GM21515 (cell line): Measurements from ENCODE around the gene KSR2.
A peak's percentile ranks its signal among the peaks of the same experiment; 100 is the strongest.

Source experiments
- ATAC-seq: cut with Tn5 transposase; IDR thresholded peaks from one replicate; pipeline ENCODE4 v1.9.1; 2021; ENCODE audit not compliant: unreplicated experiment

Gene KSR2

DNA sequence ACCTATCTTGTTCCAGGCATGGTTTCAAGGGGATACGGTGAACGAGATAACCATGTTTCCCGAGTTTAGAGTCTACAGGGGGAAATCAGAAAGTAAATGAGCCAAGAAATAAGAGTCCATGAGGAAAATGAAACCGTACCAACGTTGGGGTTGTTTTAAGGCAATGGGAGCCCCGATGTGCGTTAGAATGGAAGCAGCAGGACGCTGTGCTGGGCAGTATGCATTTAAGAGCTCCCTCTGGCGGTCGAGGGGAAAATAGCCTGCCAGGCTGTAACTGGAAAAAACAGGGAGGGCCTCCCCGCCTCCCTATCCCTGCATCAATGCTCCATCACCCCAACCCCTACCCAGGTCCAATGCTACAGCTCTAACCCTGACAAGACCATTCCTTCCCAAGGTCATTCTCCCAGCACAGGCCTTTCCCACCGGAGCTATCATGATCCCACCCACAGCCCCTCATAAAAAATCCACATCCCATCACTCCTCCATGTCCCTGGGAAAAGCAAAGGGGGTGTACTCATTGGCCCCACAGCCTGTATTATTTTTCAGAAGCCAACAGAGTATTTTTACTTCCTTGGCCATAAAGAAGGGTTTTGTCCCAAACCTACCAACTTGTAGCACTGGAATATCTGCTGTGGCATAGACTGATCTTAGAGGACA is 381.0 kb downstream of the KSR2 start:
- no peak for ATAC-seq

DNA sequence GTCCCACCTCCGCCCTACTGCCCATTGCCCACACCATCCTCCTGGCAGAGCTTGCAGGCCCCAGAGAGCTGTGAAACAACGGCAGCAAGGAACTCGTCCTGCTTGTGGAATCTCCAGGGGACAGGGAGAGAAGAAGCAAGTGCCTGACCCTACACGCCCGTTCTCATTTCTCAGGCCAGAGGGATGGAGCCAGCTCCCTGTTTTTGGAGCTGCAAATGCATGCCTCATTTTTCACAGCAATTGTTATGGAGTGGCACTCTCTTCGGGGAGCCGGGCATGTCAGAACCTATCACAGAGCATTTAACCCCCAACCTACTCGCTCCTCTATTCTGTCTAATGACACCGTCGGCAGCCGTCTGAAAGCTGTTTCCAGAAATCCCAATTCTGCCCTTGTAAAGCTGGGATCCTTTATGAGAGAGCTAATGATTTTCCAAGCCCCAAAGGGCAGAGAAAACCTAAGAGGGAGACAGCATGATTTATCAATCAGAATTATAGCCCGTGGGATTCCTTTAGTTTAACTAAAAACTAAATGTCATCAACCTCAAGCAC is 385.0 kb downstream of the KSR2 start:
- ATAC-seq = no peak

DNA sequence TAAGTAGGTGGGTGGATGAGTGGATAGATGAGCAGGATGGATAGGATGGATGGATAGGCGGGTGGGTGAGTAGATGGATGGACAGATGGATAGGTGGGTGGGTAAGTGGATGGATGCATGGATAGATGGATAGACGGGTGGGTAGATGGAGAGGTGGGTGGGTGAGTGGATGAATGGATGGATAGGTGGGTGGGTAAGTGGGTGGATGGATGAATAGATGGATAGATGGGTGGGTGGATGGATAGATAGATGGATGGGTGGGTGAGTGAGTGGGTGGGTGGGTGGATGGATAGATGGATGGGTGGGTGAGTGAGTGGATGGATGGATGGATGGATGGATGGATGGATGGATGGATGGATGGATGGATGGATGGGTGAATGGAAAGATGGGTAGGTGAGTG is 385.7 kb downstream of the KSR2 start:
- ATAC-seq = no peak

DNA sequence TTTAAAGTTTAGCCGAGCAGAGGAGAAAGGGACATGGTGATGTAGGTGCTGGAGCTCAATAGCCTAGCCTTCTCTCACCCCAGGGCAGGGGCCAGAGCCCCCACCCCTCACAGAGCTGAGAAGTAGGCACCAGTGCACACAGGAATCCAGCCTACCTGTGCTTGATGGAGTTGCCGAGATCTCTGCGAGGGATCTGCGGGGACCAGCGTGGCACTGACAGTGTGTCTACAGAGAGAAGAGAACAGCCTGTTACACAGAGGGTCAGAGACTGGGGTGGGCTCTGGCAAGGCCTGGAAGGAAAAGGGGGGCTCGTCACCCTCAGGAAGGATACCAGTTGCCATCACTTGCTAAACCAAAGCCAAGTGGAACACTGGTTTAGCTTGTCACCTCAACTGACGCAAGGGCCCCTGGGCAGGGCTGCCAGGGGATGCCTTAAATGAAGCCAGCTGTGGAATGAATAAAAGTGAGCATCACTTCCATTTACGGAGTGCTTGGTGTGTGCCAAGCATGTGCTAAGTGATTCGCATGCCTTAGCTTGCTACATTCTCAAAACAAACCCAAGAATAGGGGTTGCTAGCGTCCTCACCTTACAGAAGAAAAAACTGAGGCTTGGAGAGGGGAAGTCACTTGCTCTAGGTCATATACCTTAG is 386.5 kb downstream of the KSR2 start:
- no peak for ATAC-seq

DNA sequence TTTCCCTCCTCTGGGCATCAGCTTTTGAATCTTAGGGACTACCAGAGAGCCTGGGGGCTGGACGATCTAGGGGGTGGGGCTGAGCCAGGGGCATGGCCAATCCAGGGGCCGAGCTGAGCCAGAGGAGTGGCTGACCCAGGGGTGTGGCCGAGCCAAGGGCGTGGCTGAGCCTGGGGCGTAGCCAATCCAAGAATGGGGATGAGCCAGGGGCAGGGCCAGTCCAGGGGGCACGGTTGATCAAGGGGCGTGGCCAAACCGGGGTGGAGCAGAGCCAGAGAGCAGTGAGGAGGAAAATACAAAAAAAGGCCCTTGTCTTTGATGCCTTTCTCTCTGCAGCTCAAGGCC is 388.1 kb downstream of the KSR2 start:
- peak; percentile 49 for ATAC-seq

DNA sequence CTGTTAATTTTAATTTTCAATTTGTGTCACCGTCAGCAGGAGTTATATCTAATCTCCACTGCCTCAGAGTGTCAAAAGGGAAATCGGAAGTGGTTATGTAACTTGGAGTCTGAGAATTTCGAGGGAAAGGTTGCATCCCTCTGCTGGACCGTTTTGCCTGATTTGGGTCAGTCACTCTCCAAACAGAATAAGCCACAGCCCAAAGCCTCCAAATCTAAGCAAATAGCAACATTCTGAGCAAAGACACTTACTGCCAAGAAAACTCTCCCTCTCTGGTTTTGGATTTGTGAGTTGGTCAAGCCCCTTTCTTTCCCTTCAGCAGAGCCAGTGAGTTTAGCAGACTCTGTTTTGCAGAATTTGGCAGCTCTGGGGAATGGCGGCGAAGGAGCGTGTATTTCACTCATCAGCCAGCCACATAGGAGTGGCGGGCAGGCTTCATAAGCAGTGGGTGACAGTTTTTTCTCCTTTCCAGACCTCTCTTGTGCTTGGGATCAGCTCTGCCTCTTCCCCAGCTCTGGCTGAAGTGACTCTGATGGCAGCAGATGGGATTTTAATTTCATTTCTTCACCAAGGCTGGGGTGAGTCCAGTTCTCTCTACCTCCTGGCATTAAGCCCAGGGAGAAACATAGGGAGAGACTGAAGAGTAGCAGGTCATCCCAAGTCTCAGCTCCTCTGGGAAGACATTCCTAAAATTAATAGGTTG is 388.6 kb downstream of the KSR2 start:
- no peak for ATAC-seq

DNA sequence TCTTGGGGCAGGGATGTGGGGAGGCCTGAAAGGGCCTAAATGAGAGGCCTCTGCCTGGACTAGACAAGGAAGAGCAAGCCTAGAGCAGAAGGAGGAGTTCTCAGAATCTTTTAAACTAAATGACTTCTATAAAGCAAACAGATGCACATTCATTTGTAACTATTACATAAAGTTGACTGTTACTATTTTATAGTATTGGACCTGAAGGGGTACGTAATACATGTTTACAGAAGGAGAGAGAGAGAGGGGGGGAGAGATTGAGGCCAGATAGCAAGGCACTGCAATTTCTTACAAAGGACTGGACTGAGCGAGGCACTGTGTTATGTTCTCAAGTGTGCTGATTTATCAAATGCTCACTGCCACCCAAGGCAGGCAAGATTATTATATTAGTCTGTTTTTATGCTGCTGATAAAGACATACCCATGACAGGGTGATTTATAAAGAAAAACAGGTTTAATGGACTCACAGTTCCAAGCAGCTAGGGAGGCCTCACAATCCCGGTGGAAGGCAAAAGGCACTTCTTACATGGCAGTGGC is 391.6 kb downstream of the KSR2 start:
- ATAC-seq = no peak

DNA sequence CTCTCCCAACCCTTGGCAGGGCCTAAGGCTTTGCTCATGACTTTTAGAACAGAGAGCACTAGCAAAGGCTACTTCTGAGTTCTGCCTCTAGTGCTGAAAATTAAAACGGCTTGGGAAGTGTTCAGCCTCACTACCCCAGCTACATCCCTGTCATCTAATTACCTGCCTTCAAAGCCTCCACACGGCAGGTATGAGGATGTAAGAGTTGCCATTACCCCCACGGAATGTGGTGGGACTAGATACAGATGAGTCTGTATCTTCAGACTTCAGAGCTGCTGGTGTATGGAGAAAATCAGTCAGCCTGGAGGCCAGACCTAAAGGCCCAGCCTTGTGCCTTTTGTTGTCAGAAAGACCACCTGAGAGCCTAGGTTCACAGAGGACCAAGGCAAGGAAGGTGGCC is 392.7 kb downstream of the KSR2 start:
- no peak for ATAC-seq

DNA sequence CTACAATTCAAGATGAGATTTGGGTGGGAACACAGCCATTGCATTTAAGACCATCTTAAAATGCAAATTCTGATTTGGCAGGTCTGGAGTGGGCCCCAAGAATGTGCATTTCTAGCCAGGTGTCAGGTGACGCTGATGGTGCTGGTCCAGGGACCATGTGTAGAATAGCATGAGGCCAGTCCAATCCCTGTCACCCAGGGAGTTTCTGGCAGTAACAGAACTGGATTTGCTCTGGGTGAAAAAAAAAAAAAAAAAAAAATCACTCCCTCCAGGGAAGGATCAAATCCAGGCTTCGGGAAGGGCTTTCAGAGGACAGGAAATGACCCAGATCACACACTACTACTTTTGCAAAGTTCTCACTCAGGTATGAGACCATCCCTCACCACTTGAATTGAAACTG is 394.1 kb downstream of the KSR2 start:
- no peak for ATAC-seq

DNA sequence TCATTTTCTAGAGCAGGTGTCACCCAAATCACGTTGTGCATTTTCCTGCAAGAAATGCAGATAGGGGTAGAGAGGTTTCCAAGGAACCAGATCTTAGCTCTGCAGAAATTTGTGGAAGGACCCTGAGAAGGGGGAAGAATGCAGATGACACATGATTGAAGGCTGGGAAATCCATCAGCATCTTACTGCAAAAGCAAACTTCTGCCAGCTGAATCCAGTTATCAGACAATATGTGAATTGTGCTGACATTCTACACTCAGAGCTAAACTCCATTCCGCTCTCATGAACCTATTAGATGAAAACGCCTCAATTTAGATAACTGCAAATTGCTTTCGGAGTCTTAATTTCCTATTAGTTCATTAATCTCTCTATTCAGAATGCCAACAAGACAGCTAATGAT is 396.0 kb downstream of the KSR2 start:
- ATAC-seq = no peak

DNA sequence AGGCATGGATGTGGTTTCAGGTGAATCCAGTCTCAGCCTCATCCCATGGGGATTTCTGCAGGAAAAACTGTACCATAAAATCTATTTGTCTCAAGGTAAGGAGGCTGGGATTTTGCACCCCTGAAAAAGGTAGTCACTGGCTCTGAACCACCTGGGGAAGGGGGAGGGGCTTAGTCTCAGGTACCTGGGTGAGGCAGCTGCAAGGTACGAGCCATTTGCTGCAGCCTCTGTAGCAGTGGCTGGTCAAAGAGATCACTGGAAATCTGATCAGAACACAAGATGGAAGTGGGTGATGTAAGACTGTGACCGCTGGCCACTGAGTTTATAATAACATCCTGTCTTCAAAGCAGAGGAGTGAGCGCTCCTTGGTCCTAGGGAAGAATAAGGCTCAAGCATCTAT is 397.5 kb downstream of the KSR2 start:
- no peak for ATAC-seq

DNA sequence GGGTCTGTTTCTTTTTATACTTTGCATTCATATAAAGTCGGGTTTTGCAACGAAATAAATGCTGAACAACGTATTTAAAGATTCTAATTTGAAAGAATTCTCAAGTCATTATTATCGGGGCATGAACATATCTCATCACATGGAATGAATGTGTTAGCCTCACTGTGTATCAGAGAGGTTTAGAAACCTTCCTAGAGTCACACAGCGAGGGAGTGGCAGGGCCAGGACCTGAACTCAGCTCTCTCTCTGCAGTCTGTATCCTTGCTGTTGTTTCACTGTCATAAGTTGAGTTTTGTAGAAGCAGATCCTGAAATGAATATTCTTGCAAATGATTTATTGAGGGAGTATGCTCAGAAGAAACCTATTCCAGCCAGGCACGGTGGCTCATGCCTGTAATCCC is 398.2 kb downstream of the KSR2 start:
- ATAC-seq = no peak

DNA sequence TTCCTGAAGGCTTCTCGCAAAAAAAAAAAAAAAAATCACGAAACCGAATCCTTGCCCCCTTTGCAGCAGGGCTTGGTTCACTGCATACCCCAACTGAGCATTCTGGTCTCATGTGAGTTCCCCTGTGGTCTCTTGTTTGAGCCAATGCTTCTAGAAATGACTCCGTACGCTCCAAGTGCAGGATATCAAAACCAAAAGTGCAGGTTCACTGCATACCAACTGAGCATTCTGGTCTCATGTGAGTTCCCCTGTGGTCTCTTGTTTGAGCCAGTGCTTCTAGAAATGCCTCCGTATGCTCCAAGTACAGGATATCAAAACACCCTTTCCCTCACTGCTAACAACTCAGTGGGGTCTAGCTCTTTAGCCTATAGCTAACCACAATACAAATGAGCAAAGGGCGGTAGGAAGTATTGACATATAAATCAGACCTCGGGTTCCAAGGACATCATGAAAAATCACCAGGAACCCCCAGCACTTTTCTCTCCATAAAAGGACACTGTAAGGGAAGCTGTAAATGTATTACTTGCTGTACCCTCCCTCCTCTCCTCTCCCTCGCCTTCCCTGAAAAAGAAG is 401.1 kb downstream of the KSR2 start:
- ATAC-seq = no peak

DNA sequence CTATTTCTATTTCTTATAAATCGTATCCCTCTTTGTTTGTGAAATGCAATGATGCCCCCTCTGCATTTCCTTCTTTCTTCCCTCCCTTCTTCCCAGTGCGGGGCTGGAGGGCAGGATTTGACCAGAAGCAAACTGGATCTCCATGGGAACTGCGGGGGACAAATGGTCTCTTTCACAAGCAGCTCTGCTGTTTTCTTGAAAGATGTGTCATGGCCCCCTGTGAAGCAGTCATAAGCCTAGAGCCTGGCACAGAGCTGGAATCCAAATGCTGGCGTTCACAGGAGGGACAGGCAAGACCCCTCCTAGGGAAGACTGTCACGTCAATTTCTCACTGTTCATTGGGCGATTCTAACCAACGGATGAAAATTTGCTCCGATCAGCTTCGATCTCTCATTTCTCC is 403.9 kb downstream of the KSR2 start:
- no peak for ATAC-seq

DNA sequence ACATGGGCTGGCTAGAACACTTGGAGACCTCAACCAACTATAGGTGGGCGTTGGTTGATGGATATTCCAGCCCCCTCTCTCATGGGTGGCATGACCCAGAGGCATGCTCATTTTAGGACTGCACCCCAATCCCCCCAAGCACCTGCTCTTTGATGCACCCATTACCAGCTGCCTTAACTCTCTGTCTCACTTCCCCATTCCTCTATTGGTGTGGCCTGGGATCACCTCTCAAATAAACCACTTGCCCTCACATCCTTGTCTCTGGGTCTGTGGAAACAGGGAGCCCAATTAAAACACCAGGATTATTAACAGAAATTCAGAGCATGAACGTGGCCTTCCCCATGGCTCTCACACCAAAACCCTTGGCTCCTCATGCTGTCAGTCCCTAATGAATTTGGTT is 405.1 kb downstream of the KSR2 start:
- no peak for ATAC-seq

DNA sequence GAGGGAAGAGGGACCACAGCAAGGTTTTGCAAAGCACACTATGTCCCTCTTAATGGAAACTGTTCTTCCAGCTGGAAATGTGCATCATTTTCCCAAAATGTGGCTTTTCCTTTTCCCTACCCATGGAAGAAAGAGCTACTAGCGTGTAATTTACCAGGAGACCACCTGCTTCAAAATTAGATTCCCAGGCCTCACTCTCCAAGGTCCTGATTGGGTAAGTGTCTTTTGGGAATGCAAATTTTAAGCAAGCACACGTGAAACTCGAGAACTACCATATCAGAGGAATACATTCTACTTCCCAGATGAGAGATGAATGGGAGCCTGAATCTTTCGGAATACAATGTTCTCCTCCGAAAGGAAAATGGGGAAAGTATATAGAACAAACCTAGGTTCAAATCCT is 405.8 kb downstream of the KSR2 start:
- ATAC-seq = no peak

DNA sequence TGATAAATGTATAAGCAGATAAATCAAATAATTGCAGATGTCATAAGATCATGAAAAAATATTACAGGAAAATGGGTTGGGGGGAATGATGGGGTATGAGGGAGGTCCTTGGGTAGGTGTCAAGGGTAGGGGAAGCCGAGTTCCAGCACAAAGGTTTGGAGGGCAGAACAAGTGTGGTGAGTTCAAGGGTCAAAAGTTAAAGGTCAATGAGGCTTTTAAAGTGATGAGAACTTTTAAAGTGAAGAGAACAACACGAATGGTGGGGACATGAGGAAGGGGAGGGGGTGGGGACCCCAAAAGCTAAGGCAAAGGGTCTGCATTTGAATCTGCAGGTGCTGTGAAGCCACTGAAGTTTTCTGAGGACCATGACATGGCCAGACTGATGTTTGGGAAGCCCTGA is 406.8 kb downstream of the KSR2 start:
- ATAC-seq = no peak

DNA sequence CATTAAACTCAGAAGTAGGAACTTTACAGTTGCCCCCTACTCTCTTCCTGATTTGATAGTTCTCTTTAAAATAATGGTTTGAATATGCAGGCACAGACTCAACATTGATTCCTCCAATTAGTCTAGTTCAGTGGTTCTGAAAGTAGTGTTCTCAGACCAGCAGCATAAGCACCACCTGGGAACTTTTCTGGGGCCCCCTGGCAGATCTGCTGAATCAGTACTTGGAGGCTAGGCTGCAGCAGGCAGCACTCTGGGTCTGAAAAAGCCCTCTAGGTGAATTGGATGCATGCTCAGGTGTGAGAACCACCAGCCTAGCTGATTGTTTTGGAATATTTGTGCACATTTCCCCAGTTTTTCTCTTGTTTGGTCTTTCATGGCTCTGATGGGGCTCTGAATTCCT is 408.8 kb downstream of the KSR2 start:
- no peak for ATAC-seq

DNA sequence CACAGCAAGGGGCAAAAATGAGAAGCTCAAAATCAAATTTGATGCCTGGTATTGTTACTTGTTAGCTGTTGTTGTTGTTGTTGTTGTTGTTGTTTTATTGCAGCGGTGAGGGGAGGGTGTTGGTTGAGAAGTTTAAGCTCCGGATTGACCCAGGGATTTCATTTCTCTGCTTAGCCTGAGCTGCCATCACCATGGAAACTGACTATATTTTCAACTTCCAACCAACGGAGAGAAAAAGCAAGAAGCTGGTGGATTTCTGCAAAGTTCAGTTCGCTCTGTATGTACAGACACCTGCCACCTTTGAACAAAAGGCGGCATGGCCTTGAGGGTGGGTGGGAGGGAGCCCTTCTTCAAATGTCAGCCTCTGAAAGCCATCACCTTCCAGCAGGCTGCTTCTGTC is 412.9 kb downstream of the KSR2 start:
- no peak for ATAC-seq

DNA sequence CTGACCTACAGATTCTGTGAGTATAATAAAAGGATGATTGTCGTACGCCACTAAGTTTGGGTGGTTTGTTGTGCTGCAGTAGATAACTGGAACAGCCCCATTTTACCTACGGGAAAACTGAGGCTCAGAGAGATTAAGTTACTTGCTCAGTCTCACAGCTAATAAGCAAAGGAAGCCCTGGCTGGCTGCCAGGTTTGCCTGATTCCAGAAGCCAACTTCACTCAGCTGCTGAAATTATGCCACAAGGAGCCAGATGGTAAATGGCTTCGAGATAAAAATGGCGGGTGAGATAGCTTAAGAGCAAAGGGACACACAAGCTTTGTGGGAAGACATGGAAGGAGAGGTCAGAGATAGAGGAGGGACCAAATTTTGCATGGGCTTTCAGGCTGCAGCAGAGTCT is 415.8 kb downstream of the KSR2 start:
- no peak for ATAC-seq

DNA sequence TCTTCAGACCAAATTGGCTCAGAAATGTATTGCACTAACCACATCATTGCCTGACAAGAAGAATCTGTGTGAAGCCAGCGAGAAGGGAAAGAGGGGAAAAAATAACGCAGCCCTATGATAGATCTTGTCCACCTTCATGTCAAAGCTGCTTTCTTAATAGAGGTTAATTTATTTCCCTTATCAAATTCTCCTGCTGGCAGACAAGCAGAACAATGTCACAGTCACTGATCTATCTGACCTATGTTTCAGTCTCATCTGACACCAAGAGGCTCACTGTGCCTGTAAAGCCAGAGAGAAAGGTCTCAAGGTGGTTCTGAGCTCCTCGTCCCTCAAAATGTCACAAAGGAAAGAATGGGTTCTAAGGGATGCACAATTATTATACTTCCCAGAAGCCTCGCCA is 417.1 kb downstream of the KSR2 start:
- ATAC-seq = no peak

DNA sequence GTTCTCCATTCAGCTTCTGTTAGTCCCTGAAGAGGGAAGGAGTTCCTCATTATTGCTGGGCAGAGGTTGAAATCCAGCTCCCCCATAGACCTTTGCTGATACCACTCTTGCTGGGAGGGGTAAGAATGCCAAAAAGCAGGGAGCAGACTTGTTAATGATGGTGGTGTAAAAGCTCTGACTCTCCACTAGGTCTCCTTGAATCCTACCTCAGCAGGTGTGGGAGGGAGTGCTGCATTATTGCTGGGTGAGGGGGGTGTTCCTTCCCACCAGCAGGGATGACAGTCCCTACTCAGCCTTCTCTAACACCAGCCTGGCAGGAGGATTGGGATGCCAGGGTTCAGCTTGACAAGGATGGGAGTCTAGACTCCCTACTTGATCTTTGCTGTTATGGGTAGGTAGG is 421.6 kb downstream of the KSR2 start:
- no peak for ATAC-seq
